GM12878 (cell line): ENCODE measurements around the gene MTRFR.

Experiments
- BRCA1 ChIP-seq: IDR thresholded peaks from 2 replicates; pipeline ENCODE4 v1.6.1; 2011; ENCODE audit warnings: low read depth, low read length, improper control_type of control experiment
- CHD1 ChIP-seq: IDR thresholded peaks from 2 replicates; pipeline ENCODE4 v1.6.1; 2012; ENCODE audit warnings: low read depth, low read length, improper control_type of control experiment
- CTCF ChIP-seq, 3 experiments: IDR thresholded peaks in 2 of 3; conservative IDR thresholded peaks in 1 of 3; 2 replicates each; pipeline ENCODE4 v1.5.1; 2011; ENCODE audit warnings: low read depth in 3 of 3, low read length in 3 of 3, mild to moderate bottlenecking in 3 of 3, control low read depth in 2 of 3, moderate library complexity in 2 of 3, inconsistent platforms in 1 of 3, mixed read lengths in 1 of 3; ENCODE audit not compliant: control insufficient read depth in 2 of 3, insufficient read depth in 1 of 3; ENCODE audit errors: extremely low read depth in 1 of 3
- EP300 ChIP-seq, 2 experiments: fragments of 150-350 bp in 1 of 2; IDR thresholded peaks; 2 replicates each; pipeline ENCODE4 v1.6.1; 2011 to 2012; ENCODE audit warnings: low read depth in 2 of 2, low read length in 2 of 2, borderline replicate concordance in 1 of 2, improper control_type of control experiment in 1 of 2, inconsistent platforms in 1 of 2; ENCODE audit not compliant: control insufficient read depth in 1 of 2
- YY1 ChIP-seq: IDR thresholded peaks from 2 replicates; pipeline ENCODE4 v1.6.1; 2011; ENCODE audit warnings: low read depth, mild to moderate bottlenecking, low read length

DNA sequence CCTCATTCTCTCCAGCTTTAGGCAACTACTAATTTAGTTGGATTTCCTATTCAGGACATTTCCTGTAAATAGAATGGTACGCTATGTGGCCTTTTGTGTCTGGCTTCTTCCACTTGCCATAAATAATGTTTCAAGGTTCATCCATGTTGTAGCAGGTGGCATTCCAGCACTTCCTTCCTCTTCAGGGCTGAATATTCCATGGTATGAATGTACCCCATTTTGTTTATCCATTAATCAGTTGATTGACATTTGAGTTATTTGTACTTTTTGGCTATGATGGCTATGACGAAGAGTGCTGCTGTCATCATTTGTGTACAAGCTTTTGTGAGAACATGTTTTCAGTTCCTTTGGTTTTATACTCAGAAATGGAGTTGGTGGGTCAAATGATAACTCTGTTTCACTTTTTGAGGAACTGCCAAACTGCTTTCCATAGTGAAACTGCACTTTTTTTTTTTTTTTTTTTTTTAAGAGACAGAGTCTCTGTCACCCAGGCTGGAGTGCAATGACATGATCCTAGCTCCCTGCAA, 44.9 kb downstream of the MTRFR start:
- TF ChIP-seq BRCA1 = no peak
- TF ChIP-seq EP300 (IDR thresholded peaks at IDR 0.05; ENCODE audit: borderline replicate concordance in 1 of 2, control insufficient read depth in 1 of 2, low read depth in 2 of 2, low read length in 2 of 2) = peak; percentile 91 to 94
- no peak for TF ChIP-seq YY1
- TF ChIP-seq CHD1 = no peak
- TF ChIP-seq CTCF (IDR thresholded peaks at IDR 0.05 in 2 of 3, conservative IDR thresholded peaks at IDR 0.05 in 1 of 3; ENCODE audit: control insufficient read depth in 2 of 3, extremely low read depth in 1 of 3, insufficient read depth in 1 of 3, low read depth in 3 of 3, low read length in 3 of 3) = no peak
